Right renal pelvis (tissue), 4 donors: ENCODE data around the gene ATG16L2. TPM values are rescaled to one million over a fixed set of nuclear protein-coding genes. Genes with fewer than 3 reads are reported as not detected.
"Not testable (repeated sequence)": the region's sequence is repeated elsewhere in the genome, so short reads cannot be mapped to it uniquely, and the experiment has no call there.

Source experiments
- DNase-seq, 4 donors: peaks; one replicate each; pipeline ENCODE4 v3.0.0-alpha.2; 2013; ENCODE audit warnings: low read depth in 4 of 4, low spot score in 3 of 4, missing footprints in 1 of 4
- polyA plus RNA-seq, 4 donors: library from polyadenylated mRNA; unstranded; fragments of 120-200 nt; gene quantifications; one replicate each; pipeline ENCODE4 v1.2.1, GENCODE V29; 2013; ENCODE audit not compliant: insufficient read length in 4 of 4

The ATG16L2 gene
- polyA plus RNA-seq, 4 donors, result 26.6 to 31.3 (median 28.6) TPM

- DNase-seq, result peak; percentile 95 to 96 (median 95)
Measured at GRCh38 chr11:72793425-72794367, 20.5 kb upstream of the ATG16L2 start, which contains the start of gene STARD10. STARD10 (minus strand) TSS chr11:72794047; CDS start chr11:72781181, 12,866 bp downstream.

- DNase-seq, result no peak
Measured at GRCh38 chr11:72798361-72798760, 15.8 kb upstream of the ATG16L2 start.

GRCh38 chr11:72799441-72799840 is 14.8 kb upstream of the ATG16L2 start:
- DNase-seq, result no peak

GRCh38 chr11:72802822-72803221 is 11.4 kb upstream of the ATG16L2 start:
- DNase-seq, result no peak

- DNase-seq, result no peak
Measured at GRCh38 chr11:72805216-72805615, 9.0 kb upstream of the ATG16L2 start.

- DNase-seq, result not testable (repeated sequence)
Measured at GRCh38 chr11:72806378-72806777, 7.8 kb upstream of the ATG16L2 start.

- DNase-seq, result no peak
Measured at GRCh38 chr11:72807021-72807693, 7.1 kb upstream of the ATG16L2 start.

- DNase-seq, result no peak
Measured at GRCh38 chr11:72807792-72808191, 6.4 kb upstream of the ATG16L2 start.

- no peak for DNase-seq
Measured at GRCh38 chr11:72808331-72808798, 5.8 kb upstream of the ATG16L2 start.

GRCh38 chr11:72811686-72812085 is 2.5 kb upstream of the ATG16L2 start:
- not testable (repeated sequence) for DNase-seq

- DNase-seq, result no peak
Measured at GRCh38 chr11:72812604-72812966, 1.6 kb upstream of the ATG16L2 start.

- DNase-seq, result no peak
Measured at GRCh38 chr11:72812967-72813739, 1.1 kb upstream of the ATG16L2 start.

- DNase-seq, result peak in 2 of 4 donors; percentile 67 to 84
Measured at GRCh38 chr11:72813740-72814285, 398 bp upstream of the ATG16L2 start.

- no peak for DNase-seq
Measured at GRCh38 chr11:72815110-72815618, 953 bp downstream of the ATG16L2 start.

- DNase-seq, result no peak
Measured at GRCh38 chr11:72816404-72816990, 2.3 kb downstream of the ATG16L2 start.

- DNase-seq, result no peak
Measured at GRCh38 chr11:72817966-72818365, 3.8 kb downstream of the ATG16L2 start.

GRCh38 chr11:72818971-72819370 is 4.8 kb downstream of the ATG16L2 start:
- no peak for DNase-seq

GRCh38 chr11:72820439-72821139 is 6.4 kb downstream of the ATG16L2 start:
- no peak for DNase-seq

GRCh38 chr11:72821221-72821919 is 7.2 kb downstream of the ATG16L2 start:
- no peak for DNase-seq
